Liver (tissue), 3 donors: ENCODE results near the gene MYO18A.

ENCODE experiments used
- CTCF ChIP-seq: fragments of 150-350 bp; IDR thresholded peaks from 2 replicates; pipeline ENCODE4 v1.5.1; 2017; ENCODE audit warnings: improper control_type of control experiment, low read depth, low read length; ENCODE audit not compliant: missing input control
- FOXA1 ChIP-seq: IDR thresholded peaks from 2 replicates; pipeline ENCODE4 v1.6.1; 2016; ENCODE audit warnings: antibody characterized with exemption
- JUND ChIP-seq, 2 donors: IDR thresholded peaks; 2 replicates each; pipeline ENCODE4 v1.6.1; 2016; ENCODE audit warnings: antibody characterized with exemption in 2 of 2
- MAX ChIP-seq: IDR thresholded peaks from 2 replicates; pipeline ENCODE4 v1.6.1; 2016; ENCODE audit warnings: antibody characterized with exemption
- REST ChIP-seq: IDR thresholded peaks from 2 replicates; pipeline ENCODE4 v1.6.1; 2016; ENCODE audit warnings: antibody characterized with exemption, mild to moderate bottlenecking
- SP1 ChIP-seq: IDR thresholded peaks from 2 replicates; pipeline ENCODE4 v1.6.1; 2018; ENCODE audit warnings: antibody characterized with exemption, mild to moderate bottlenecking
- YY1 ChIP-seq: IDR thresholded peaks from 2 replicates; pipeline ENCODE4 v1.6.1; 2016; ENCODE audit warnings: antibody characterized with exemption, mild to moderate bottlenecking
- donor health status: healthy.
- donor health status: healthy.

- peak; percentile 87 for TF ChIP-seq REST
- TF ChIP-seq CTCF, result no peak
- peak; percentile 52 for TF ChIP-seq MAX
- TF ChIP-seq YY1, result peak; percentile 65
- peak; percentile 38 for TF ChIP-seq FOXA1
- peak; percentile 91 to 97 for TF ChIP-seq JUND (IDR thresholded peaks at IDR 0.05)
- TF ChIP-seq SP1, result peak; percentile 85
These were observed 24.8 kb downstream of the MYO18A start for GRCh38 chr17:29155227-29155965.
